Endodermal cell (in vitro differentiated cells): Measurements from ENCODE around the gene CACNA1D. TPM values are rescaled to one million over a fixed set of nuclear protein-coding genes. Genes with fewer than 3 reads are reported as not detected.

Experiments used
- DNase-seq: peaks from one replicate; pipeline ENCODE4 v3.0.0-alpha.2; 2017
- H3K27ac ChIP-seq: 2 replicates; pipeline ENCODE4 v1.5.1; 2013; ENCODE audit warnings: mild to moderate bottlenecking, low read depth, low read length, moderate library complexity
- H3K27me3 ChIP-seq: 2 replicates; pipeline ENCODE4 v1.6.1; 2013; ENCODE audit warnings: mild to moderate bottlenecking, low read length, moderate library complexity; ENCODE audit not compliant: insufficient read depth, control insufficient read depth, poor library complexity, severe bottlenecking
- H3K36me3 ChIP-seq: 2 replicates; pipeline ENCODE4 v1.7.0; 2013; ENCODE audit warnings: mild to moderate bottlenecking, low read length, moderate library complexity; ENCODE audit not compliant: control insufficient read depth, insufficient read depth
- H3K4me1 ChIP-seq: one replicate; pipeline ENCODE4 v1.7.0; 2013; ENCODE audit warnings: low read length; ENCODE audit not compliant: control insufficient read depth, insufficient read depth
- H3K4me3 ChIP-seq: 2 replicates; pipeline ENCODE4 v1.5.1; 2013; ENCODE audit warnings: mild to moderate bottlenecking, low read length, moderate library complexity
- H3K9ac ChIP-seq: 2 replicates; pipeline ENCODE4 v1.6.1; 2013; ENCODE audit warnings: mild to moderate bottlenecking, low read length, moderate library complexity; ENCODE audit not compliant: poor library complexity, severe bottlenecking; ENCODE audit errors: extremely low read depth
- H3K9me3 ChIP-seq: 2 replicates; pipeline ENCODE4 v1.6.1; 2013; ENCODE audit warnings: mild to moderate bottlenecking, low read length, moderate library complexity; ENCODE audit not compliant: control insufficient read depth
- H3K27ac Mint-ChIP-seq: 2 replicates; pipeline ENCODE4 v1.8.0; 2020; ENCODE audit warnings: mixed read lengths
- H3K27me3 Mint-ChIP-seq: 2 replicates; pipeline ENCODE4 v1.8.0; 2021; ENCODE audit warnings: mild to moderate bottlenecking, mixed read lengths; ENCODE audit not compliant: insufficient read depth
- H3K36me3 Mint-ChIP-seq: 2 replicates; pipeline ENCODE4 v1.8.0; 2020; ENCODE audit warnings: low read depth, mixed read lengths
- H3K4me1 Mint-ChIP-seq: 2 replicates; pipeline ENCODE4 v1.8.0; 2020; ENCODE audit warnings: mixed read lengths
- H3K4me3 Mint-ChIP-seq: 2 replicates; pipeline ENCODE4 v1.8.0; 2020; ENCODE audit warnings: mild to moderate bottlenecking, moderate library complexity, mixed read lengths
- H3K9me3 Mint-ChIP-seq: 2 replicates; pipeline ENCODE4 v1.8.0; 2020; ENCODE audit warnings: mild to moderate bottlenecking, mixed read lengths
- CTCF ChIP-seq: fragments of 200-600 bp; sonication (generic); conservative IDR thresholded peaks from 2 replicates; pipeline ENCODE4 v1.5.0; 2021; ENCODE audit warnings: antibody characterized with exemption, mild to moderate bottlenecking
- WGBS, 2 experiments: methylation state at CpG; one replicate each; pipeline versions ENCODE4 v1.1.5 to v1.1.7; 2013; ENCODE audit warnings: missing lambda C conversion rate in 2 of 2, mixed read lengths in 1 of 2; ENCODE audit not compliant: insufficient coverage in 1 of 2, insufficient read length in 1 of 2; 5-methylcytosine and 5-hydroxymethylcytosine counted together
- total RNA-seq, 2 donors: library from RNA; stranded (reverse); fragmentation: NEBNext Ultra II Directional in 1 of 2; extraction: Animal tissue kit (Norgen Biotek cat#: 25700) in 1 of 2; gene quantifications; 2 replicates in 1 of 2; 3 replicates in 1 of 2; pipeline ENCODE4 v1.2.1, GENCODE V29; 2021

The CACNA1D gene
- total RNA-seq, 2 donors from 2014 or later: 2.2 to 3.8 TPM

DNA sequence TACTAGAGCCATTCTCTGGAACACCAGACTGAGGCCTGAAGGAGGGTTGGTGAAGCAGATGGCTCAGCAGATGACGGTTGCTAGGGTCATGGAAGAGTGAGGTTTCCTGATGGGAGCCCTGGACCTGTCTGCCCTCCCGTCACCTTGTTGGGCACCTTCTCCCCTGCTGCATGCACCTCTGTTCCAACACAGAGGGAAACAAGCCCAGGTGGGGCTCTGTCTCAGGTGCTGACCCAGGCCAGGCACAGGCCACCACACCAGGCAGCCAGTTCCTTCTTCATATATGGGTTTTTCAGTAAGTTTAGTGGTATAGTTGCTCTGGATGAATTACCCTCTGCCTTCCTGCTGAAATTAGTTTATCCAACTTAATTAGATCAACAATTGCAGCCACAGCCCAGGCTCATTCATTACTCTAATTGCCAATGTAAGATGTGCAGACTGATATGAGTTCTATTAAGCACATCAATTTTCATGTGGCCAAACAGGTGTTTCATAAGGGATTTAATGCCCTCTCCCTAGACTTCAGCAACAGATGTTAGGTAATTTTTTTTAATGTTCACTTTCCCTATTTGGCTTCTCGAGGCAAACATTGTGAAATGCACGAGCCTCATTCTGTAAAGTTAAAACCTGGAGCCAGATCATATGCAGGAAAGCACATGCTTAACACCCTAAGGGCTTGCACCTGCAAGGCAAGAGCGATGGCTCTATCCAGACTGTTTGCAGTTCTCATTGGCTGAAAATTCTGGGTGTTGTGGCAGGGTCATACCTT lies 177.0 kb downstream of the CACNA1D start:
- Histone ChIP-seq H3K36me3 (no peaks in the 10 kb centered on the region), H3K9me3 (no peaks in the 10 kb centered on the region), H3K27ac (no peak overlapping the region), H3K27me3 (peaks cover 6% of the 10 kb centered on the region), H3K4me3 (no peak overlapping the region), H3K4me1 (no peaks in the 10 kb centered on the region), H3K9ac (no peak overlapping the region)
- H3K36me3 Mint-ChIP-seq: no peaks in the 10 kb centered on the region
- no peaks in the 10 kb centered on the region for H3K4me1 Mint-ChIP-seq
- DNase-seq: no peak
- 90 to 91% methylated on average over 2 to 5 of the region's 5 CpGs for WGBS, 2 experiments
- no peaks in the 10 kb centered on the region for H3K9me3 Mint-ChIP-seq
- peaks cover 1% of the 10 kb centered on the region for H3K27me3 Mint-ChIP-seq
- no peak overlapping the region for H3K27ac Mint-ChIP-seq
- no peak overlapping the region for H3K4me3 Mint-ChIP-seq
- TF ChIP-seq CTCF: no peak

DNA sequence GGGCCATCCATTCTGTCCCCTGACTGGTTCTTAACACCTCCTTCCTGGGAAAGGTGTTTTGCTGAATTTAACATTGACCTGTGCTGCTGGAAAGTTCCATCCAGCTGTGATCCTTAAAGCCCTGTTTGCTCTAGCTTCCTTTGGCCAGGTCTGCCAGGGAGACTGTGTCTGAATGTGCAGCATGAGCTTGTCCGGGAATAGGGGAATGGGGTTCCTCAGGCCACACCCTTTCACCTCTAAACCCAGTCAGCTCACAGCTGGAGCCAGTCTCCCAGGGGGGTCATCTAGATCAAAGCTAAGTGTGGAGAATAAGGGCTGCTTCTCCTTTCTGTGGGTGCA lies 177.5 kb downstream of the CACNA1D start:
- no peaks in the 10 kb centered on the region for H3K9me3 Mint-ChIP-seq
- H3K27me3 Mint-ChIP-seq: peaks cover 1% of the 10 kb centered on the region
- no peaks in the 10 kb centered on the region for H3K4me1 ChIP-seq
- H3K36me3 ChIP-seq: no peaks in the 10 kb centered on the region
- no peak for TF ChIP-seq CTCF
- H3K27ac Mint-ChIP-seq: no peak overlapping the region
- no peak overlapping the region for H3K4me3 Mint-ChIP-seq
- no peak overlapping the region for H3K9ac ChIP-seq
- H3K36me3 Mint-ChIP-seq: no peaks in the 10 kb centered on the region
- H3K27me3 ChIP-seq: peaks cover 4% of the 10 kb centered on the region
- H3K4me3 ChIP-seq: no peak overlapping the region
- 87% methylated on average over 1 of the region's 1 CpG; no CpG with 5 or more reads in 1 of the 2 experiments for WGBS, 2 experiments
- no peak for DNase-seq
- no peak overlapping the region for H3K27ac ChIP-seq
- no peaks in the 10 kb centered on the region for H3K9me3 ChIP-seq
- no peaks in the 10 kb centered on the region for H3K4me1 Mint-ChIP-seq

- Mint-ChIP-seq H3K36me3 (no peaks in the 10 kb centered on the region), H3K4me1 (no peaks in the 10 kb centered on the region), H3K9me3 (no peaks in the 10 kb centered on the region), H3K27me3 (peaks cover 1% of the 10 kb centered on the region), H3K4me3 (no peak overlapping the region), H3K27ac (no peak overlapping the region)
- no peak for DNase-seq
- no peaks in the 10 kb centered on the region for H3K27me3 ChIP-seq
- H3K27ac ChIP-seq: no peak overlapping the region
- no peaks in the 10 kb centered on the region for H3K9me3 ChIP-seq
- 93% methylated on average over 4 to 5 of the region's 5 CpGs for WGBS, 2 experiments
- no peak overlapping the region for H3K9ac ChIP-seq
- no peak overlapping the region for H3K4me3 ChIP-seq
- H3K4me1 ChIP-seq: no peaks in the 10 kb centered on the region
- no peak for TF ChIP-seq CTCF
- H3K36me3 ChIP-seq: no peaks in the 10 kb centered on the region
Measured at GRCh38 chr3:53672981-53673380, 178.6 kb downstream of the CACNA1D start.
